IMR-90 (cell line): ENCODE data around the gene NFIX.

Experiments
- BHLHE40 ChIP-seq: fragments of 150-350 bp; IDR thresholded peaks from 2 replicates; pipeline ENCODE4 v1.6.1; 2016; ENCODE audit warnings: mild to moderate bottlenecking, low read depth, low read length
- CEBPB ChIP-seq: IDR thresholded peaks from 2 replicates; pipeline ENCODE4 v1.6.1; 2012; ENCODE audit warnings: low read depth, low read length, improper control_type of control experiment
- CTCF ChIP-seq: conservative IDR thresholded peaks from 2 replicates; pipeline ENCODE4 v1.5.1; 2012; ENCODE audit warnings: mild to moderate bottlenecking, low read depth, low read length, improper control_type of control experiment
- ELK1 ChIP-seq: fragments of 150-350 bp; IDR thresholded peaks from 2 replicates; pipeline ENCODE4 v1.6.1; 2016; ENCODE audit warnings: low read depth, mild to moderate bottlenecking, low read length, moderate library complexity, borderline replicate concordance
- MAFK ChIP-seq: IDR thresholded peaks from 2 replicates; pipeline ENCODE4 v1.6.1; 2012; ENCODE audit warnings: low read depth, low read length, improper control_type of control experiment
- MXI1 ChIP-seq: IDR thresholded peaks from 2 replicates; pipeline ENCODE4 v1.6.1; 2012; ENCODE audit warnings: low read depth, mild to moderate bottlenecking, low read length, moderate library complexity, borderline replicate concordance
- POLR2A ChIP-seq: IDR thresholded peaks from 2 replicates; pipeline ENCODE4 v1.6.1; 2012; ENCODE audit warnings: mild to moderate bottlenecking, low read depth, low read length
- RAD21 ChIP-seq: IDR thresholded peaks from 2 replicates; pipeline ENCODE4 v1.6.1; 2012; ENCODE audit warnings: low read length, improper control_type of control experiment
- RFX5 ChIP-seq: IDR thresholded peaks from 2 replicates; pipeline ENCODE4 v1.8.0; 2012; ENCODE audit warnings: low read depth, mild to moderate bottlenecking, low read length, moderate library complexity

GRCh38 chr19:13047374-13047773 lies 52.1 kb downstream of the NFIX start:
- TF ChIP-seq CTCF (no peak), RFX5 (no peak), BHLHE40 (no peak), CEBPB (no peak), MAFK (no peak), MXI1 (no peak), ELK1 (no peak), RAD21 (no peak), POLR2A (no peak)
